Neutrophil (primary cell): ENCODE data around the gene KRTCAP2.

Source experiments
- H3K27ac ChIP-seq: fragments of 200-600 bp; sonication (generic); 2 replicates; pipeline ENCODE4 v1.5.1; 2016; ENCODE audit warnings: mild to moderate bottlenecking, moderate library complexity
- H3K27me3 ChIP-seq: fragments of 200-600 bp; sonication (generic); 2 replicates; pipeline ENCODE4 v1.6.0; 2016; ENCODE audit warnings: mild to moderate bottlenecking
- H3K36me3 ChIP-seq: fragments of 200-600 bp; sonication (generic); 2 replicates; pipeline ENCODE4 v1.5.1; 2017
- H3K4me1 ChIP-seq, 2 experiments: fragments of 200-600 bp in 1 of 2; sonication (generic) in 1 of 2; 1 replicate in 1 of 2; 2 replicates in 1 of 2; pipeline versions ENCODE4 v1.5.1 to v1.6.1; 2013 to 2016; ENCODE audit warnings: low read depth in 1 of 2, low read length in 1 of 2, mild to moderate bottlenecking in 1 of 2, moderate library complexity in 1 of 2; ENCODE audit not compliant: control insufficient read depth in 1 of 2, insufficient read depth in 1 of 2
- H3K4me3 ChIP-seq, 2 experiments: fragments of 200-600 bp in 1 of 2; sonication (generic) in 1 of 2; 1 replicate in 1 of 2; 2 replicates in 1 of 2; pipeline ENCODE4 v1.5.1; 2013 to 2016; ENCODE audit warnings: low read depth in 1 of 2, low read length in 1 of 2, mild to moderate bottlenecking in 1 of 2, moderate library complexity in 1 of 2
- H3K9me3 ChIP-seq: fragments of 200-600 bp; sonication (generic); 2 replicates; pipeline ENCODE4 v1.5.1; 2016
- CTCF ChIP-seq: fragments of 200-600 bp; sonication (generic); IDR thresholded peaks from 2 replicates; pipeline ENCODE4 v1.5.1; 2016; ENCODE audit warnings: antibody characterized with exemption

KRTCAP2 gene

DNA sequence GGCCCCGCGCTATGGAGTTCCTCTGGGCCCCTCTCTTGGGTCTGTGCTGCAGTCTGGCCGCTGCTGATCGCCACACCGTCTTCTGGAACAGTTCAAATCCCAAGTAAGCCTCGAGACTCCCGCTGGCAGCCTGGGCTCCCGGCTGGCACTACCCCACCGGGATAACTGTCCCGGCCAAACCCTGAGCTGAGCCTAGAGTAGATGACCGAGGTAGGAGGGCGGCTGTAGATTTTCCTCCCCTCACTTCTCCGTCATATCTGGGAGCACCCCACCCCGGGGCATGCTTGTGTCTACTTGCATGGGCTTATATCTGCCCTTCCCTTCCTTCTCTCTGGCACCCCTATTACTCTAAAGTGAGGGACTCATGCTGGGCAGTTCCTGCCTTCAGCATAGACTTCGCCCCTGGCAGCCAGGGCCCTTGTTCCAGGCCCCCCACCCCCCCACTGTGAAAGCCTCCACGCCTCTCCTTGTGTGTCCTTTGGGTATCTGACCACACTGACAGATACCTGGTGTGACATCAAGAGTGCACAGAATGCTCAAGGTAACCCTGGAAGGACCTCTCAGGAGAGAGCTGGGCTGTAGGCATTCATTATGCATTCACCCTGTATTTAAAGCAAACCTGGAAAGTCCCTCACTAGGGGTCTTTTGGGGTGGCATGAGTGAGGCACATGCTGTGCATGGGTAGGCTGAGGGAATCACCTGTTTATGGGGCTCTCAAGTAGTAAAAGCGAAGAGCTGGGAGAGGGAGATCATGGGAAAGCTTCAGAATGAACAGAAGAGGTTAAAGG, 44.9 kb downstream of the KRTCAP2 start:
- H3K27me3 ChIP-seq, result peaks cover 74% of the 10 kb centered on the region
- peak overlapping the region; percentile 23 to 60 for H3K4me3 ChIP-seq
- H3K9me3 ChIP-seq, result no peaks in the 10 kb centered on the region
- H3K4me1 ChIP-seq, result peaks cover 28 to 31% of the 10 kb centered on the region in 2 experiments
- H3K36me3 ChIP-seq, result no peaks in the 10 kb centered on the region
- no peak for TF ChIP-seq CTCF
- no peak overlapping the region for H3K27ac ChIP-seq

DNA sequence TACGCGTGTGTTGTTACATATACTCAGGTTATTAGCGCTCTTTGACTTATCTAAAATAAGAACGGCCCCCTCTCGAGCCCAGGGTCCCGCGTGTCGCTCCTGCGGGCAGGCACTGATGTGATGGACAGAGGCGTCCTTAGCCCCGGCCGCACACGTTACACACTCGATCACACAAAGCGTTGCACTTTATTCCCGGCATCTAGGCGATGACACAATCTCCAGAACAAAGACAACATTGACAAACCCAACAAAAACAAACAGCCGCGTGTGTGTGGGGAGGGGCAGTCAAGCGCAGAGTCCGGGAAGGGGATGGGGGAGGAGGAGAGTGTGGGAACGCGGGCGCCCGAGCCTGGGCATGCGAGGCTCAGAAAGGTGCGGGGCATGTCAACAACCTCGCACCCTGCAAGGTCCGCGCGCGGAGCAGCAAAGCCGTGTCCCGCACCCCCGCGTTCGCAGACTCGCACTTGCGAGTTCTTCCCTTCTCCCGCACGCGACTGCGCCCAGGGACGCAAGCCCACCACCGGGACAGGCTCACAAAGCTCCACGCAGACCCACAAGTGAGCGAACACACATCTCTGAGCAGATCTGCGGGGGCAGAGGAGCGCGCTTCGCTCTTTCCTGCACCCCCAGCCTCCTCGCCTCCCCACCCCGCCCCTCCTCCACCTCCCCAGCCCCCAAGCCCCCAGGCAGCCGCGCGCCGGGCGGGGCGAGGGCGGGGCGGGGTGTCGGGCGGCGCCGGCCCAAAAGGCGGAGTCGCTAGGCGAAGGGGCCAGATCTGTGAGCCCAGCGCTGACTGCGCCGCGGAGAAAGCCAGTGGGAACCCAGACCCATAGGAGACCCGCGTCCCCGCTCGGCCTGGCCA, 45.8 kb downstream of the KRTCAP2 start, which contains the start of gene EFNA1:
Gene EFNA1, plus strand, starts transcription at position 772 of the 862 bp plus-strand sequence. CDS start 102 bp downstream, outside the sequence.
- Histone ChIP-seq H3K4me1 (peaks cover 28 to 31% of the 10 kb centered on the region in 2 experiments), H3K36me3 (no peaks in the 10 kb centered on the region), H3K27me3 (peaks cover 74% of the 10 kb centered on the region), H3K9me3 (no peaks in the 10 kb centered on the region), H3K4me3 (peak within 1 kb of the TSS; percentile 34 to 60), H3K27ac (no peak within 1 kb of the TSS)
- no peak for TF ChIP-seq CTCF

DNA sequence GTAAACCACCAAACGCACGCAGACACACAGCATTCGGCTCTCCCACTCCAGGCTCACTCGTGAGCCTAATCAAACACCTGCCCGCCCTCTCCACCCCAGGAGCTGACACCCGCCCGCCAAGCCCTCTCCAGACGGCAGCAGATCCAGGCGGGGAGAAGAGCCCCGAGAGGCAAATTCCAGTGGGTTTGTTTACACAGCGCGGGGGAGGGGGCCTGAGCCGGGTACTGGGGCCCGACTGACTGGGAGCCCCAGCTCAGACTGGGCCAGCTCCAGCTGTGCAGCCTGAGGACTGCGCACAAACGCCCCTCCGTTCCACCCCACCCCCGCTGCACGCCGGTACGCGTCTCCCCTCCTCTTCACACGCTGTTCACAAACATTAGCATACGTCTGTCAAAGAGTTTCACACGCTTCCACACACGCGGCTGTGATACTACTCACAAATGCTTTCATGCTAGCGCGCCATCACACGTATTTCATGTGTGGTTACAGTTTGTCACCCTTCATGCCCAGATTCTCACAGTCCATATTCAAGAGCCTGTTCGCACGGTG, 46.5 kb downstream of the KRTCAP2 start:
- Histone ChIP-seq H3K9me3 (no peaks in the 10 kb centered on the region), H3K36me3 (no peaks in the 10 kb centered on the region), H3K4me1 (peaks cover 28 to 31% of the 10 kb centered on the region in 2 experiments), H3K4me3 (peak overlapping the region; percentile 34 to 60), H3K27me3 (peaks cover 74% of the 10 kb centered on the region), H3K27ac (no peak overlapping the region)
- TF ChIP-seq CTCF, result no peak

DNA sequence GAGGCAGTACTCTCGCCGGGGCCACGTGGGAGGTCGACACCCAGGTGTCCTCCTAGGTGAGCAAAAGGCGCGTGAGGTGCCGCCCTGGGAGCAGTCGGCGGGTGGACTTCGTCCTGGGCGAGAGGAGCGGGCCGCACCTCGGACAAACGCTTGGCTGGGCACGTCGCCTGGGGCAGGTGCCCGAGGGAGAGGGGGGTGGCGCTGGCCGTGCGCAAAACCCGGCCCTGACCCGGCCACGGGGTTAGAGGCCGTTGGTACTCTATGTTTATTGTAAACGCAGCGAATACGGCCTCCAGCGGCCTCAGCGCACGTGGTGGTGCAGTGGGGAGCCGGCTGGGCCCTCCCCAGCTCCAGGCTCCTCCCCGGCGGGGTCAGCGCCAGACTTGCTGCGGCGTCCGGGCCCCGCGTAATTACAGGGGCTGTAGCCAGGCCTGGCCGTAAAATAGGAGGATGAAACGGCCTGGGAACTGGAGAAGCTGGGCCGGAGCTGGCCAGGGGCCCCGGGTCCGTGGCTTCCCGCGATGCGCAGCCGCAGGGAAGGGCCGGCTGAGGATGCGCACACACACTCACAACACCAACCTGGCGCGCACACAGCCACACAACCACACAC, 47.1 kb downstream of the KRTCAP2 start:
- no peak for TF ChIP-seq CTCF
- peaks cover 74% of the 10 kb centered on the region for H3K27me3 ChIP-seq
- H3K4me3 ChIP-seq, result no peak overlapping the region
- peaks cover 28 to 31% of the 10 kb centered on the region in 2 experiments for H3K4me1 ChIP-seq
- no peaks in the 10 kb centered on the region for H3K9me3 ChIP-seq
- no peak overlapping the region for H3K27ac ChIP-seq
- no peaks in the 10 kb centered on the region for H3K36me3 ChIP-seq

DNA sequence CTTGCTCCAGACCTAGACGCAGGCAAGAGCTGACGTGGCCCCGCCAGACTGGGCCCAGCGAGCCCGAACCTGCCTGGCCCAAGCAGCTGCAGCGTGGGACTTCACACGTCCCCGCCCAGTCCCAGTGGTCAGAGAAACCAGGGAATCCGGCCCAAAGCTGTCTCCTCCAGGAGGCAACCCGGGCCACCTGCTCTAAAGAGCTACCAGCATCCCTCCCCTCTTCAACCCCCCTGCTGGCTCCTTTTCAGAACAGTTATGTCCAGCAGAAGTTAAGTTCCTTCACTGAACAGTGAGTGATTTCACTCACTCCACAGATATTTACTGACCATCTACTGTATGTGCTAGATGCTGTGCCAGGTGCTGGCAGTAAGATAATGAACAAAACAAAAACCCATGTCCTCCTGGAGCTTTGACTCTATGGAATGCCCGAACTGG, 47.6 kb downstream of the KRTCAP2 start:
- H3K27me3 ChIP-seq, result peaks cover 71% of the 10 kb centered on the region
- peaks cover 28 to 31% of the 10 kb centered on the region in 2 experiments for H3K4me1 ChIP-seq
- TF ChIP-seq CTCF, result no peak
- no peaks in the 10 kb centered on the region for H3K36me3 ChIP-seq
- no peak overlapping the region for H3K27ac ChIP-seq
- no peaks in the 10 kb centered on the region for H3K9me3 ChIP-seq
- H3K4me3 ChIP-seq, result no peak overlapping the region
